Activated CD8-positive, alpha-beta T cell treated with anti-CD3 and anti-CD28 coated beads, Interleukin-2, amount 10 ng/mL, durations not matched to agents 7 days and 5 days (primary cell): ENCODE measurements around the gene ARHGEF16. TPM values are rescaled to one million over a fixed set of nuclear protein-coding genes. Genes with fewer than 3 reads are reported as not detected.

Source experiments
- ATAC-seq: fragments of 150-1000 bp; cut with Tn5 transposase; one replicate; pipeline ENCODE4 v1.10.0; 2021; ENCODE audit warnings: moderate library complexity
- CTCF ChIA-PET: fragments of 350-600 bp; sonication (Branson Sonifier 250); formaldehyde crosslinking; loops from one replicate; lab custom pipeline; 2021; ENCODE audit warnings: antibody characterized with exemption; lab: Charles Lee
- POLR2A ChIA-PET: fragments of 350-600 bp; sonication (Branson Sonifier 250); formaldehyde crosslinking; loops from one replicate; lab custom pipeline; 2021; ENCODE audit warnings: antibody characterized with exemption; lab: Charles Lee
- DNase-seq: peaks from one replicate; pipeline ENCODE4 v3.0.0-alpha.2; 2020
- H3K27ac Mint-ChIP-seq: one replicate; pipeline ENCODE4 v1.8.0; 2021; ENCODE audit warnings: mild to moderate bottlenecking, mixed read lengths
- H3K27me3 Mint-ChIP-seq: one replicate; pipeline ENCODE4 v1.8.0; 2021; ENCODE audit warnings: low read depth, mixed read lengths
- H3K36me3 Mint-ChIP-seq: one replicate; pipeline ENCODE4 v1.8.0; 2021; ENCODE audit warnings: low read depth, mixed read lengths
- H3K4me1 Mint-ChIP-seq: one replicate; pipeline ENCODE4 v1.8.0; 2021; ENCODE audit warnings: low read depth, mixed read lengths
- H3K4me3 Mint-ChIP-seq: one replicate; pipeline ENCODE4 v1.8.0; 2021; ENCODE audit warnings: mild to moderate bottlenecking, mixed read lengths
- H3K9me3 Mint-ChIP-seq: one replicate; pipeline ENCODE4 v1.8.0; 2022; ENCODE audit warnings: mixed read lengths; ENCODE audit not compliant: insufficient read depth
- total RNA-seq, 2 experiments: library from RNA; stranded (reverse); gene quantifications; one replicate each; pipeline ENCODE4 v1.2.3, GENCODE V29; 2021

Gene ARHGEF16
- total RNA-seq, 2 experiments from 2014 or later = not detected

DNA sequence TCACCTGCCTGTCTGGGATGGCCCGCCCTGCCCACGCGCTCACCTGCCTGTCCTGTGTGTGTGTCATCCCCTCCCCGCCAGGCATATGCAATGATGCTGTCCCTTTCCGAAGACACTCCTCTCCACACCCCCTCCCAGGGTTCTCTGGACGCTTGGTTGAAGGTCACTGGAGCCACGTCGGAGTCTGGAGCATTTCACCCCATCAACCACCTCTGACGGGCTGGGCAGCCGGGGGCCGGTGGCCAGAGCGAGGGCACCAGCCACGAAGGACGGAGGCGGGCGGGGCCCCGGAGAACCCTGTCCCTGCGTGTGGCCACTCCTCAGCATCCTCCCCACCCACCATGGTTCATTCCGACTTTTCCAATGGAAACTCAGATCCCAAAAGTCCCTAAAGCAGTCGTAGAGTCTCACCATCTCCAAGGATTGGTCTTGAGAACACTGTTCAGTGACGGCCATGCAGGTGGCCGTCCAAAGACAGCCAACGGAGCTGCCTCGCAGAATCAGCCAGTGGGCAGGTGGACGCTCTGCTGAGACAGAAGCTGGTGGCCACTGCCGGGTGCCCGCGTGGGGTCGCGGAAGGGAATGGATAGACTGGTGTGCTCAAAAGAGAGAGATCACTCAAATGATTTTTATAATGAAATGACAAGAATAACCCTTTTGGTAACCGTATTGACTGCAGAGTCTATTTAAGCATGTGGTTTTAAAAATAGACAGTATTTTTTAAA lies 20.7 kb upstream of the ARHGEF16 start:
- DNase-seq (no peak), ATAC-seq (no peak)
- Mint-ChIP-seq H3K27me3 (no peaks in the 10 kb centered on the region), H3K9me3 (no peaks in the 10 kb centered on the region), H3K4me3 (no peak overlapping the region), H3K36me3 (no peaks in the 10 kb centered on the region), H3K27ac (no peak overlapping the region), H3K4me1 (no peaks in the 10 kb centered on the region)
- ChIA-PET POLR2A (no interaction called here), CTCF (no interaction called here)

DNA sequence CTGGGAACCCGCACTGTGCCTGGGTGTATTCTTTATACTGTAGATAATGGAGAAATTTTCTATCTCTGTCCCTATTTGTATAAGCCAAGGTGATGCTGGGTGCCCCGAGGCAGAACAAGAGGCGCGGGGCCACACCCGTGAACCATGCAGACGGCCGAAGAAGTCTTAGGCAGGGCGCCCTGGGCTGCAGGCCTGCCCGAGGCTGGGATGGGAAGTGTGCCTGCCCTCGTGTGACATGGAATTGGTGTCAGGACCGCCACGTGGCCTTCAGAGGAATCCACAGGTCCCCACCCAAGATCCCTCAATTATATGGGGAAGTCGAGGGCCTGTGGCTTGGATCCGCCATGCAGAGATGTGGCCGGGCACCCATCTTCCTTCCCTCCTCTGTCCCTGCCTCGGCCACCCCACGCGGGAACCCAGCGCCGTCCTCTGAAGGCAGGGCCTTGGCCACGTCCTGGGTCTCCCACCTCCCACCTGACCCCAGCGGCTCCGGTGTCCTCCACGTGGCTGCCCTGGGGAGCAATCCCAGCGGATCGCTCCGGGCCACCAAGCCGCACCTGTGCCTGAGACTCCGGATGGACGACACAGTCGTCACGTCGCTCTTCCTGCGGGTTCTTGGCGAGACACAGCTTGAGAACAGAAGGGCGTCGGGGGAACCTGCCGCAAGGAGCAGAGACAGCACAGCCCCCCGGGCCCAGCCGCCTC lies 19.9 kb upstream of the ARHGEF16 start:
- Mint-ChIP-seq H3K9me3 (no peaks in the 10 kb centered on the region), H3K27ac (no peak overlapping the region), H3K4me3 (no peak overlapping the region), H3K4me1 (no peaks in the 10 kb centered on the region), H3K36me3 (no peaks in the 10 kb centered on the region), H3K27me3 (no peaks in the 10 kb centered on the region)
- POLR2A ChIA-PET = no interaction called here
- DNase-seq (no peak), ATAC-seq (no peak)
- CTCF ChIA-PET = no interaction called here

DNA sequence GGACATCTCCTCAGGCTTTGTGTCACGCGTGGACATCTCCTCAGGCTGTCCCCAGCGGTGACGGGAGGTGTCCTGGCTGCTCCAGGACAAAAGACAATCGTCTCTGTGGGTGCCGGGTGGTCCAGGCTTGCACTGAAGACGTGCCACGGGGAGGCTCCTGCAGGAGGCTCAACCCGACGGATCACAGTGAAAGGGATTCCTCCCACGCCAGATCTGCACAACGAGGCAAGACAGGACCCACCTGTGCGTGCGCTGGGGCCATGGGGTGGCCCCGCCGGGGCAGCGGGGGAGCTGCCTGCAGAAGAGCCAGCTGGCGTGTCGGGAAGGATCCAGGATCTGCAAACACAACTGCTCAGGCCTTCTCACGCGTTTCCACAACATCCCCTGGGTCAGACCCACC lies 18.8 kb upstream of the ARHGEF16 start:
- no peaks in the 10 kb centered on the region for H3K9me3 Mint-ChIP-seq
- H3K27ac Mint-ChIP-seq = no peak overlapping the region
- ATAC-seq = no peak
- ChIA-PET POLR2A (no interaction called here), CTCF (no interaction called here)
- DNase-seq = no peak
- no peaks in the 10 kb centered on the region for H3K27me3 Mint-ChIP-seq
- H3K4me3 Mint-ChIP-seq = no peak overlapping the region
- no peaks in the 10 kb centered on the region for H3K36me3 Mint-ChIP-seq
- no peaks in the 10 kb centered on the region for H3K4me1 Mint-ChIP-seq

DNA sequence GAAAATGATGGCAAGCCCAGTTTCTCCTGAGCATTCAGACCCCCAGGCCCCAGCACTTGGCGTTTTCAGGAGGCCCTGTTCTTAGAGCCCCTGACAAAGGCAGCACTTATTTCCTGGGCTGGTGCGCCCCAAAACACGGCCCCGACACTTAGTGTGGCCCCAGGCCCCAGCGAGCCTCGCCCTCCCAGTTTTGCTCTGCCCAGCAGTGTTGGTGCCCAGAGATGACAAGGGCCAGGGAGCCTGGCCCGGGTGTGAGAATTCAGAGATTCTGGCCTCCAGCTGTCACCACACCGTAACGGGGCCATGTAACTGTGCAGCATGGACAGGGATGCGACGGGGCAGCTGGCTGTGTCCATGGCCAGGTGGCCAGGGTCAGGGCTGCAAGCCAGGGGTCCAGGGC lies 18.0 kb upstream of the ARHGEF16 start:
- DNase-seq (no peak), ATAC-seq (no peak)
- Mint-ChIP-seq H3K9me3 (no peaks in the 10 kb centered on the region), H3K27ac (no peak overlapping the region), H3K27me3 (no peaks in the 10 kb centered on the region), H3K4me1 (no peaks in the 10 kb centered on the region), H3K4me3 (no peak overlapping the region), H3K36me3 (no peaks in the 10 kb centered on the region)
- ChIA-PET POLR2A (no interaction called here), CTCF (no interaction called here)

DNA sequence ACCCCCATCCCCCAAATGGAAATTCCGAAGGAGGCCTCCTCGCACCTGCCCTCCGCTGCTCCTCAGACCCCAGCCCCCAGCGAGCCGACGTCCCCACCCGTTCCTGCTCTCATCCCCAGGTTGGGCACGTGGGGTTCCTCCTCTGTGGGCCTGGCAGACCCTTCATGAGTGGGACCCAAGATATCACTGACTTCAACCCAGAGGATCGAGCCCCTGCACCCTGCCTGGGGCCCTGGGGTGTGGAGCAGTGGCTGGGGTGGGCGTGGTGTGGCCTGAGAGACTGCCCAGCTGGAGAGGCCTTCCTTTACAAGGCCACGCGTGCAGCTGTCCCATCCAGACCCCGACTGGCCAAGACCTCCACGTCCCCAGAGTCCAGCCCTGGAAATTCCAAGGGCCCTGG lies 17.6 kb upstream of the ARHGEF16 start:
- Mint-ChIP-seq H3K27me3 (no peaks in the 10 kb centered on the region), H3K9me3 (no peaks in the 10 kb centered on the region), H3K4me3 (no peak overlapping the region), H3K4me1 (no peaks in the 10 kb centered on the region), H3K36me3 (no peaks in the 10 kb centered on the region), H3K27ac (no peak overlapping the region)
- DNase-seq (no peak), ATAC-seq (no peak)
- ChIA-PET POLR2A (no interaction called here), CTCF (interaction anchor here (1.0 kb wide), 1 partner anchor 16 kb away, joined by 3 read pairs; no protein-coding TSS in a partner anchor)

DNA sequence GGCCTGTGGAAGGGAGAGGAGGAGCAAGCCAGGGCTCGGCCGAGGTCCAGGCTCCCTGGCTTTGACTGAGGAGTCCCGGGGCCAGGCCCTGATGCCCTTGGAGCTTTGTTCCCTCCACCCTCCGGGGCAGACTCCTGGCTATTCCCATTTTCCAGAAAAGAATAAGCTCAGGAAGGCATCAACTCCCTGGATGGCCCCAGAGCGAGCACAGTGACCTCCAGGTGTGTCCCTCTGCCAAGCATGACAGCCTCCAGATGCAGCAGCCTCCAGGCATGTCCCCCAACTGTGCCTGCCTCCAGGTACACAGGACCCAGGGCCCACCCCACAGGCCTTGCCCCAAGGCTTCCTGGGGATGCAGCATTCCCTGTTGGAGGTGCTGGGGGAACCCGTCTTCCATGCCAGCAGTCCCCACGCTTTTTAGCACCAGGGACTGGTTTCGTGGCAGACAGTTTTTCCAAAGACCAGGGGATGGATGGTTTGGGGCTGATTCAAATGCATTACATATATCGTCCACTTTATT lies 15.7 kb upstream of the ARHGEF16 start:
- ChIA-PET CTCF (no interaction called here), POLR2A (no interaction called here)
- ATAC-seq (no peak), DNase-seq (no peak)
- H3K27ac Mint-ChIP-seq = no peak overlapping the region
- no peaks in the 10 kb centered on the region for H3K4me1 Mint-ChIP-seq
- H3K27me3 Mint-ChIP-seq = no peaks in the 10 kb centered on the region
- no peaks in the 10 kb centered on the region for H3K9me3 Mint-ChIP-seq
- H3K36me3 Mint-ChIP-seq = no peaks in the 10 kb centered on the region
- H3K4me3 Mint-ChIP-seq = no peak overlapping the region

DNA sequence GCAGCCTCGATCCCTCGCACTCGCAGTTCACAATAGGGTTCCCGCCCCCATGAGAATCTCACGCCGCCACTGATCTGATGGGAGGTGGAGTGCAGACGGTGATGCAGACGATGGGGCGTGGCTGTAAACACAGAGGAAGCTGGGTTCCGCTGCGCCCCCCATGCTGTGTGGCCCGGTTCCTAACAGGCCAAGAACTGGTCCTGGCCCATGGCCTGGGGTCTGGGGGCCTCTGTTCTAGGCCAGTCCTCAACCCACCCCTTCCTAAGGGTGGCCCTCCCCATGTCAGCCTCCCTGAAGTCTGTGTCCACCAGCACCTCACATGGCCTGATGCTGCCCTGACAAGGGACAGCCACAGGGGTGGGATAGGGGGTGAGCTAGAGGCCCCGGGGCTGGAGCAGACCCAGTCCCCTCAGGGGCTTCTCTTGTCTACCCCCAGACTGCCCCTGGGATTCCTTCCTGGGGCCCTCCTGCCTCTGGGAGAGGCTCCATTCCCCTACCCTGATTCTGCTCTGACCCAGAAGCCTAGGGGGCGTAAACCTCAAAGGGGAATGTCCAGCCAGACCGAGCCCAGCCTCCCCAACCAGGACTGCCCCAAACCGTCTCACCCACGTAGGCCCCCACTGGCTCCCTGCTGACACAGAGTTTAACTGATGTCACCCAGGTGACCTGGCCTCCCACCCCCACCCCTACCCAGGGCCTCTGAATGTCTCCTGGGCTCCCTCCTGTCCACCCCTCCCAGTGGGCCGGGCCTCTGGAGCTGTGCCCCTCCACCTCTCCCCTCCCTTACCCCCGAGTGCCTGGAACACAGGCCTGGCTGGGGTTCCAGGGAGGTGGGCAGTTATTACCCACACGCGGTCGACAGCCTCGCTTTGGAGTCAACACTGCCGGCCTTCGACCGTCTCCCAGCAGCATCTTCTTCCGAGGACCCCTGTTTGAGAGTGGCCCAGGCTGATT lies 14.8 kb upstream of the ARHGEF16 start:
- DNase-seq = no peak
- Mint-ChIP-seq H3K4me1 (no peaks in the 10 kb centered on the region), H3K27ac (no peak overlapping the region), H3K36me3 (no peaks in the 10 kb centered on the region), H3K27me3 (no peaks in the 10 kb centered on the region), H3K4me3 (no peak overlapping the region), H3K9me3 (no peaks in the 10 kb centered on the region)
- POLR2A ChIA-PET = no interaction called here
- ATAC-seq = no peak
- CTCF ChIA-PET = no interaction called here

DNA sequence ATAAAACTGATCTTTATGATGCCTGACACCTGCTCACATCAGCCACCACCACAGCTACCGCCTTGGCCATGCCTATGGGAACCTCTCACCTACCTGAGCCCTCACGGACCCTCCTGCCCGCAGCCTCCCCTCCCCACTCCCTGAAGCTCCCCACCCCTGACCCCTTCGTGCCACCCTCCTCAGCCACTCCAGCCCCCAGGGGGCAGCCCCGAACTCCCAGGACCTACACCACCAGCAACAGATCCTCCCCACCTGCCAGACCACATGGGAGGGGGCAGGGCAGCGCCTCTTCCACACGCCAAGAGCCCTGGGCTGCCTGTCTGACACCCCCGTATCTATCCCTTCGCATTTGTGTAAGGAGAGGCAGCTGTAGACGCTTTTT lies 14.2 kb upstream of the ARHGEF16 start:
- CTCF ChIA-PET = no interaction called here
- no peak for ATAC-seq
- Mint-ChIP-seq H3K4me3 (no peak overlapping the region), H3K36me3 (no peaks in the 10 kb centered on the region), H3K27me3 (no peaks in the 10 kb centered on the region), H3K4me1 (no peaks in the 10 kb centered on the region), H3K27ac (no peak overlapping the region), H3K9me3 (no peaks in the 10 kb centered on the region)
- no peak for DNase-seq
- POLR2A ChIA-PET = no interaction called here

DNA sequence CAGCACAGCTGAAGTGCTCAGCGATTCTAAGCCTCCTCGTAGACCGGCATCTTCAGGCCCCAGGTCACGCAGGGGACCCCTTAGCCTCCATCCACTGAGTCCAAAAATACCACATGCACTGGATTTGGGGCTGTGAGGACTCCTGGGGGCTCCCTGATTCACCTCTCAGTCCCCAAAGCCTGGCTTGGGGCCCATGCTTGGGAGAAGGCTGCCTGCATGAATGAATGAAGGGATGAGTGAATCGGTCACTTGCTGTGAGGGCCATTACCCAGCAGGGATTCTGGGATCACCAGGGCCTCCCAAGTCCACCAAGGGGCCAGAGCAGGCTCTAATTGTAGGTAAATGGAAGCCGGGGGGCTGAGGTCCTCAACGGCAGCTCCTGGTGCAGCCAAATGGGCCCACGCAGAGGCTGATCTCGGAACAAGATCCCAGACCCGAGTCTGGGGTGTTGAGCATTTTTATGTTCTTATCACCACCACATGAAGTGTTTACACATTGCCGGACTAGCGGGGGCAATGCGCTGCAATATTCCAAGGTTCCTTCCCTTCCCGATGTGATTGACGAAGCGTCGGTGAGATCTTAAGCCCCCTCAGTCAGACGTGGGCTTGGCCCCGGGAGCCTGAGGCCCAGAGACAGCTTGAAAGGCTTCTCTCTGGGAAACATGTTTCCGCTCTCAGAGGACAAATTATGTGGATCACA lies 13.6 kb upstream of the ARHGEF16 start:
- no peak overlapping the region for H3K27ac Mint-ChIP-seq
- no peaks in the 10 kb centered on the region for H3K9me3 Mint-ChIP-seq
- no peaks in the 10 kb centered on the region for H3K36me3 Mint-ChIP-seq
- DNase-seq (no peak), ATAC-seq (no peak)
- H3K27me3 Mint-ChIP-seq = no peaks in the 10 kb centered on the region
- H3K4me3 Mint-ChIP-seq = no peak overlapping the region
- H3K4me1 Mint-ChIP-seq = no peaks in the 10 kb centered on the region
- ChIA-PET CTCF (interaction anchor here (0.7 to 0.9 kb wide), 2 partner anchors 12 to 178 kb away, joined by 3 read pairs; no protein-coding TSS in a partner anchor), POLR2A (no interaction called here)

DNA sequence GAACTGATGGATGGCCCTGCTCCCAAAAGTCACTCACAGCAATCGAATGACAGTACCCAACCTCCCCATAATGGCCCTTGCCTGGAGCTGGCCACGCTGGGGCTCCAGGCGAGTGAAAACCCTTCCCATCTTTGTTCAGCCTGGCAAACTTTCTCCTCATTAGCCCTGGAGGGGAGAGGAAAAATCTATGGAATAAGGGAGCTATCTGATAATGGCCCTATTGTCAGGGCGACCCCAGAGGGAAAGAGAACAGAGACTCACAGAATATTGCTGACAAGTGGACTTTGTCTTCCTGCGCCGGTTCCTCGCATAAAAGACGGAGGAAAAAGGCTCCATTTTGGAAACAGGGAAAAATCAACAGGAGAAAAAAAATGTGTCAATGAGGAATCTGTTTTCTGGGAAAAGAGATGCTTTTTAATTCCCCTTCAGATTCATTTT lies 13.0 kb upstream of the ARHGEF16 start:
- ATAC-seq (no peak), DNase-seq (no peak)
- Mint-ChIP-seq H3K36me3 (no peaks in the 10 kb centered on the region), H3K27ac (no peak overlapping the region), H3K4me1 (no peaks in the 10 kb centered on the region), H3K27me3 (no peaks in the 10 kb centered on the region), H3K4me3 (no peak overlapping the region), H3K9me3 (no peaks in the 10 kb centered on the region)
- CTCF ChIA-PET = interaction anchor here (0.7 to 0.9 kb wide), 2 partner anchors 11 to 177 kb away, joined by 3 read pairs; no protein-coding TSS in a partner anchor
- POLR2A ChIA-PET = no interaction called here

DNA sequence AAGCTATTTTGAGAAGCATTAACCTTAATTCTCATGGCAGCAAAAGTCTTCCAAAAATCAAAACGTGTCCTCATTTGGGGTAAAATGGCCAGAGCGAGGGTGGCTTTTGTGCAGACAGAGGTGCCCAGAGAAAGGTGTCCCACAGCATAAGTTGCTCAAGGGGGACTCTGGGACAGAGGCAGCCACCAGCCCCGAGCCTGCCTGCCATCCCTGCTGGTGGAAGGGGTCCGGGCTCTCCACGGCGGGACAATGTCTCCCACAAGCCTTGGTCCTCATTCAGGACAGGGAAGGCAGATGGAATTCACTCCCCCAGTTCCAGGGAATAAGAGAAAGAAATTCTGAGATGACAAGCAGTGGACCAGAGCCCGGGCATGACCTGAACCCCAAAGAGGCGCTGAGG lies 12.6 kb upstream of the ARHGEF16 start:
- ChIA-PET POLR2A (no interaction called here), CTCF (interaction anchor here (0.7 to 0.9 kb wide), 2 partner anchors 11 to 177 kb away, joined by 3 read pairs; no protein-coding TSS in a partner anchor)
- H3K9me3 Mint-ChIP-seq = no peaks in the 10 kb centered on the region
- H3K27me3 Mint-ChIP-seq = no peaks in the 10 kb centered on the region
- ATAC-seq = no peak
- no peak overlapping the region for H3K4me3 Mint-ChIP-seq
- H3K4me1 Mint-ChIP-seq = no peaks in the 10 kb centered on the region
- no peak overlapping the region for H3K27ac Mint-ChIP-seq
- no peak for DNase-seq
- no peaks in the 10 kb centered on the region for H3K36me3 Mint-ChIP-seq
